Calu3 (cell line): ENCODE results near the gene SP140L. TPM values are rescaled to one million over a fixed set of nuclear protein-coding genes. Genes with fewer than 3 reads are reported as not detected.

Experiments used
- BruUV-seq: library from RNA; stranded (reverse); fragments of 400-500 nt; replicated peaks from 2 replicates; lab custom pipeline; 2021; lab: Mats Ljungman, UMichigan
- CTCF ChIA-PET: fragments of 300-600 bp; sonication (Branson Sonifier 250); formaldehyde crosslinking; loops from one replicate; lab custom pipeline; 2022; ENCODE audit warnings: antibody characterized with exemption; lab: Charles Lee
- DNase-seq: peaks from one replicate; pipeline ENCODE4 v3.0.0; 2022
- H3K27ac Mint-ChIP-seq: one replicate; pipeline ENCODE4 v1.8.0; 2022; ENCODE audit warnings: mixed read lengths; ENCODE audit not compliant: unreplicated experiment
- H3K27me3 Mint-ChIP-seq: one replicate; pipeline ENCODE4 v1.8.0; 2022; ENCODE audit warnings: mixed read lengths; ENCODE audit not compliant: unreplicated experiment
- H3K36me3 Mint-ChIP-seq: one replicate; pipeline ENCODE4 v1.8.0; 2022; ENCODE audit warnings: mild to moderate bottlenecking, moderate library complexity, mixed read lengths; ENCODE audit not compliant: insufficient read depth, unreplicated experiment
- H3K4me1 Mint-ChIP-seq: one replicate; pipeline ENCODE4 v1.8.0; 2022; ENCODE audit warnings: mild to moderate bottlenecking, low read depth, mixed read lengths; ENCODE audit not compliant: unreplicated experiment
- H3K4me3 Mint-ChIP-seq: one replicate; pipeline ENCODE4 v1.8.0; 2022; ENCODE audit warnings: mild to moderate bottlenecking, low read depth, moderate library complexity, mixed read lengths; ENCODE audit not compliant: unreplicated experiment
- H3K9me3 Mint-ChIP-seq: one replicate; pipeline ENCODE4 v1.8.0; 2022; ENCODE audit warnings: low read depth, mixed read lengths; ENCODE audit not compliant: unreplicated experiment
- CTCF ChIP-seq: fragments of 200-600 bp; IDR thresholded peaks from one replicate; pipeline ENCODE4 v1.8.0; 2022; ENCODE audit warnings: antibody characterized with exemption; ENCODE audit not compliant: unreplicated experiment
- intact Hi-C: fragments of 100-400 bp; cut with micrococcal nuclease; formaldehyde crosslinking; loops from one replicate; pipeline ENCODE4 v1.10.0; 2022; ENCODE audit not compliant: unreplicated experiment
- total RNA-seq: library from RNA; stranded (reverse); gene quantifications from 2 replicates; pipeline ENCODE4 v1.2.3, GENCODE V29; 2022

The SP140L gene
- total RNA-seq, 1 experiment from 2014 or later = 35.4 TPM

GRCh38 chr2:230418341-230419016 lies 91.5 kb downstream of the SP140L start:
- Mint-ChIP-seq H3K4me1 (peaks cover 65% of the 10 kb centered on the region), H3K27ac (peak overlapping the region; percentile 83), H3K9me3 (no peaks in the 10 kb centered on the region), H3K4me3 (peak overlapping the region; percentile 74), H3K36me3 (peaks cover 31% of the 10 kb centered on the region), H3K27me3 (no peaks in the 10 kb centered on the region)
- intact Hi-C loops = loop anchor here (5.0 to 10.0 kb wide), 2 partner anchors 91 to 354 kb away; partner anchors contain the start of genes SLC16A14 and SP140L
- DNase-seq = no peak
- no peak for TF ChIP-seq CTCF
- no TSS peak for BruUV-seq
- CTCF ChIA-PET = no interaction called here

DNA sequence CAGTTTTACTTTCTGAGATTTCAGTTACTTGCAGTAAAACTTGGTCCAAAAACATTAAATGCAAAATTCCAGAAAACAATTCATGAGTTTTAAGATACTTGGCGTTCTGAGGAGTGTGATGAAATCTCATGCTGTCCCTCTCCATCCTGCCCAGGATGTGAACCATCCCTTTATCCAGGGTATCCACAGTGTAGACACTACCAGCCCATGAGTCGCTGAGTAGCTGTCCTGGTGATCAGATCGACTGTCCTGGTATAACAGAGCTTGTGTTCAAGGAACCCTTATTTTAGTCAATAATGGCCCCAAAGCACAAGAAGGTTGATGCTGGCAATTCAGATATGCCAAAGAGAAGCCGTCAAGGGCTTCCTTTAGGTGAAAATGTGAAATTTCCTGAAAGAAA lies 92.2 kb downstream of the SP140L start:
- H3K4me3 Mint-ChIP-seq = peak overlapping the region; percentile 74

DNA sequence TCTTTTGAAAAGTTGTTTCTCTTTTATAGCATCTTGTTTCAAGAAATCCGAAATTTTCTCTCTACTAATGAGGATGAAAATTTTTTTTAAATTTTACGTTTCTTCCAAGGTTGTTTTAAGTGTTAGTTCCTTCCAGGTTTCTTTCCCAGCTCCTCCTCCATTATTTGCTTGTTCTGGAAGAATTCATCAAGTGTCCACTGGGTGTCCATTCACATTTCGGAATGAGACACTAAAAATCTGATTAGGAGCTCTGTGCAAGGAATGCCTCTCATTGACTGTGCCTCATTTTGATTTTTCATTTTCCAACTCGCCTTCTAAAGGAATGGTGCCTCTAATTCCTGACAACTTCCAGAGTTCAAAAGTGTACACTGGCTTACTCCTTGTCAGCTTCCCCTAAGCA lies 95.2 kb downstream of the SP140L start:
- intact Hi-C loops = loop anchor here (5.0 to 10.0 kb wide), 2 partner anchors 190 to 373 kb away; no protein-coding TSS in a partner anchor
- Mint-ChIP-seq H3K27me3 (no peaks in the 10 kb centered on the region), H3K27ac (no peak overlapping the region), H3K4me1 (peaks cover 72% of the 10 kb centered on the region), H3K9me3 (no peaks in the 10 kb centered on the region), H3K4me3 (no peak overlapping the region), H3K36me3 (peaks cover 29% of the 10 kb centered on the region)
- no peak for DNase-seq
- no peak for TF ChIP-seq CTCF
- CTCF ChIA-PET = no interaction called here
- no TSS peak for BruUV-seq

More for the DNA sequence above, 92.2 kb downstream of the SP140L start:
- Mint-ChIP-seq H3K27ac (peak overlapping the region; percentile 83), H3K36me3 (peaks cover 37% of the 10 kb centered on the region), H3K27me3 (no peaks in the 10 kb centered on the region), H3K9me3 (no peaks in the 10 kb centered on the region), H3K4me1 (peaks cover 66% of the 10 kb centered on the region)
- BruUV-seq = no TSS peak
- intact Hi-C loops = loop anchor here (5.0 to 10.0 kb wide), 2 partner anchors 92 to 354 kb away; partner anchors contain the start of genes SLC16A14 and SP140L
- CTCF ChIA-PET = no interaction called here
- TF ChIP-seq CTCF = no peak
- no peak for DNase-seq

- CTCF ChIA-PET = interaction anchor here (0.7 kb wide), 1 partner anchor 298 kb away, joined by 5 read pairs; no protein-coding TSS in a partner anchor
- Mint-ChIP-seq H3K4me3 (peak overlapping the region; percentile 42), H3K27ac (peak overlapping the region; percentile 74), H3K36me3 (peaks cover 13% of the 10 kb centered on the region), H3K27me3 (no peaks in the 10 kb centered on the region), H3K9me3 (no peaks in the 10 kb centered on the region), H3K4me1 (peaks cover 59% of the 10 kb centered on the region)
- DNase-seq = peak; percentile 44
- intact Hi-C loops = loop anchor here (5.0 to 10.0 kb wide), 2 partner anchors 188 to 371 kb away; no protein-coding TSS in a partner anchor
- TF ChIP-seq CTCF = no peak
- no TSS peak for BruUV-seq
Observed at GRCh38 chr2:230423851-230424458, 97.0 kb downstream of the SP140L start.
